Body of pancreas (tissue), 4 donors: ENCODE data around the gene VWA8. TPM values are rescaled to one million over a fixed set of nuclear protein-coding genes. Genes with fewer than 3 reads are reported as not detected.

Experiments
- ATAC-seq: fragments of 150-250 bp; one replicate; pipeline ENCODE4 v1.9.1; 2016
- DNase-seq, 4 donors: peaks; one replicate each; pipeline ENCODE4 v3.0.0-alpha.2; 2019
- H3K27ac ChIP-seq, 4 donors: fragments of 200-600 bp; sonication (generic); 1 replicate in 3 of 4; 2 replicates in 1 of 4; pipeline versions ENCODE4 v1.5.1 to v1.6.1; 2016 to 2019; ENCODE audit warnings: mild to moderate bottlenecking in 1 of 4, mixed read lengths in 1 of 4, moderate library complexity in 1 of 4
- H3K27me3 ChIP-seq, 2 donors: fragments of 200-600 bp; sonication (generic); one replicate each; pipeline ENCODE4 v1.6.0; 2016; ENCODE audit warnings: mild to moderate bottlenecking in 1 of 2
- H3K36me3 ChIP-seq, 2 donors: fragments of 200-600 bp; sonication (generic); replicated peaks in 1 of 2; 2 replicates each; pipeline ENCODE4 v1.5.1; 2016; ENCODE audit warnings: low read depth in 2 of 2; ENCODE audit not compliant: insufficient read depth in 1 of 2
- H3K4me1 ChIP-seq: fragments of 200-600 bp; sonication (generic); one replicate; pipeline ENCODE4 v1.6.0; 2016
- H3K4me3 ChIP-seq, 2 donors: fragments of 200-600 bp; sonication (generic); 1 replicate in 1 of 2; 2 replicates in 1 of 2; pipeline ENCODE4 v1.5.1; 2016 to 2019
- H3K9me3 ChIP-seq, 3 donors: fragments of 200-600 bp; sonication (generic); 1 replicate in 2 of 3; 2 replicates in 1 of 3; pipeline ENCODE4 v1.5.1; 2016
- POLR2A ChIP-seq, 3 donors: fragments of 450-650 bp; IDR thresholded peaks; one replicate each; pipeline ENCODE4 v1.6.1; 2016; ENCODE audit warnings: antibody characterized with exemption in 3 of 3, mild to moderate bottlenecking in 2 of 3
- WGBS, 2 donors: methylation state at CpG; one replicate each; pipeline ENCODE4 v1.1.5; 2017; 5-methylcytosine and 5-hydroxymethylcytosine counted together
- intact Hi-C: fragments of 100-400 bp; cut with DNase I; formaldehyde crosslinking; loops from one replicate; pipeline ENCODE4 v1.15.1; 2023
- total RNA-seq, 2 donors: library from RNA; depleted of rRNA; stranded (reverse); fragments of >200 nt; gene quantifications; one replicate each; pipeline ENCODE4 v1.1.0, GENCODE V29; 2016
- TF ChIP-seq, protein P1 (sequence below), 7 experiments: fragments of 450-650 bp in 4 of 7; fragments of 200-600 bp in 3 of 7; sonication (generic) in 3 of 7; IDR thresholded peaks; one replicate each; pipeline ENCODE4 v1.5.1; 2016 to 2019; ENCODE audit warnings: antibody characterized with exemption in 7 of 7

VWA8 gene
- total RNA-seq, 2 donors from 2014 or later = 15.8 to 29.3 TPM

DNA sequence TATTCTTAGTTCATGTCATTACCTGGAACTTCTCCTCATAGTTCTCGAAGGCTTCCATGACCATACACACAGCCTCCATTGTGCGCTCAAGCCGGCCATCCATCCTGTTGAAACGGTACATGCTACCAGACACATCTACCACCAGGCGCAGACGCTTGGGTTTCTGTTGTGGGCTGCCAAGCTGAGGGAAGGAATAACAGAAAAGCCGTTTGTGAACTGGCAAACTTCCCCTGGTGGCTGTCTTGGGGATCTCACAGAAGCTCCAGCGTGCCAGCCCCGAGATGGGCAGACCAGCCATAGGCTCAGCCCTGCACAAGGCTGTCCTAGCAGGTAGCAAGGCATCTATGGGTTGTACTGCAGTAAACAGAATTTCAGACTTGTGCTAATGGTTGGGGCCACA is 373.4 kb downstream of the VWA8 start:
- TF ChIP-seq, protein P1, sequence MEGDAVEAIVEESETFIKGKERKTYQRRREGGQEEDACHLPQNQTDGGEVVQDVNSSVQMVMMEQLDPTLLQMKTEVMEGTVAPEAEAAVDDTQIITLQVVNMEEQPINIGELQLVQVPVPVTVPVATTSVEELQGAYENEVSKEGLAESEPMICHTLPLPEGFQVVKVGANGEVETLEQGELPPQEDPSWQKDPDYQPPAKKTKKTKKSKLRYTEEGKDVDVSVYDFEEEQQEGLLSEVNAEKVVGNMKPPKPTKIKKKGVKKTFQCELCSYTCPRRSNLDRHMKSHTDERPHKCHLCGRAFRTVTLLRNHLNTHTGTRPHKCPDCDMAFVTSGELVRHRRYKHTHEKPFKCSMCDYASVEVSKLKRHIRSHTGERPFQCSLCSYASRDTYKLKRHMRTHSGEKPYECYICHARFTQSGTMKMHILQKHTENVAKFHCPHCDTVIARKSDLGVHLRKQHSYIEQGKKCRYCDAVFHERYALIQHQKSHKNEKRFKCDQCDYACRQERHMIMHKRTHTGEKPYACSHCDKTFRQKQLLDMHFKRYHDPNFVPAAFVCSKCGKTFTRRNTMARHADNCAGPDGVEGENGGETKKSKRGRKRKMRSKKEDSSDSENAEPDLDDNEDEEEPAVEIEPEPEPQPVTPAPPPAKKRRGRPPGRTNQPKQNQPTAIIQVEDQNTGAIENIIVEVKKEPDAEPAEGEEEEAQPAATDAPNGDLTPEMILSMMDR (IDR thresholded peaks at IDR 0.05) = no peak
- ATAC-seq (no peak), DNase-seq (no peak)
- Histone ChIP-seq H3K4me1 (no peaks in the 10 kb centered on the region), H3K36me3 (no peaks in the 10 kb centered on the region), H3K4me3 (no peak overlapping the region), H3K27me3 (no peaks in the 10 kb centered on the region), H3K9me3 (no peaks in the 10 kb centered on the region), H3K27ac (no peak overlapping the region)
- 92 to 97% methylated on average over 9 of the region's 9 CpGs for WGBS, 2 donors
- intact Hi-C loops = no loop called here

DNA sequence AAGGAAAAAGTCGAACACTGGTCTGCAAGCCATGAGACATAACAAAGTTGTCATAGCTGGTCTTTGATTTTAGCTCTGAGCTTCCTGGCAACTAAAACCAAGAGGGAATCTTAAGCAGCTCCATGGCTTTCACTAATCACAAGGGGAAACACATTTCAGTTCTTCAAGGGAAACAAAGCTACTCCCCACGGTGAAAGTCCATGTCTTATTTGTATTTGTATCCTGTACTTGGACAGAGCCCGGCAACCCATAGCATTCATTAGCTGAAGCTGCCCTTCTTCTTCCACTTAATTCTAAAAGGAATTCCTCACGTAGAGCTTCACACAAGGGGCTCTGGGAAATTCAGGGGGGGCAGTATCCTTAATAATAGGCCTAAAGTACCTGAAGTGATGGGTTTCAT is 374.7 kb downstream of the VWA8 start:
- 84 to 87% methylated on average over 4 of the region's 4 CpGs for WGBS, 2 donors
- intact Hi-C loops = no loop called here
- Histone ChIP-seq H3K9me3 (no peaks in the 10 kb centered on the region), H3K27me3 (no peaks in the 10 kb centered on the region), H3K4me1 (no peaks in the 10 kb centered on the region), H3K27ac (no peak overlapping the region), H3K4me3 (no peak overlapping the region), H3K36me3 (no peaks in the 10 kb centered on the region)
- no peak for DNase-seq
- no peak for TF ChIP-seq POLR2A (IDR thresholded peaks at IDR 0.05)
- TF ChIP-seq, protein P1 (IDR thresholded peaks at IDR 0.05) = no peak
- no peak for ATAC-seq

DNA sequence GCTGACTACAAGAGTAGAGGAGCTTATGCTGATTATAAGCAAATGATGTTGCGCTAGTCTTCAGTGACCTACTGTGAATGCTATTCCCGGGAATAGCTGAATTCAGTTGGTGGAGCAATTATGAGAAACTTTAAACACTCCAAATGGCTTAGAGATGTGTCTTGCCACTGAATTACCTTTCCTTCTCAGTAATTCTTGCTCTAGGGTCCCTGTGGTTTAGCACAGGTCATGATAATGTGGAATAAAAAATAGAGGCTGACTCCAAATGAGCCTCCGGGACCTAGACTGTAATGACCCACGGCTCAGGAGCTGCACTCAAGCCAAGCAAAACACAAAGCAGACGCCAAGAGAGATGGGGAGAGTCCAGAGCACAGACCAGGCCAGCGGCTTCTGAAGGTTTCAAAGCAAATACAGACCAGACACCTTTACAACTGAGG is 378.9 kb downstream of the VWA8 start:
- no peak for ATAC-seq

DNA sequence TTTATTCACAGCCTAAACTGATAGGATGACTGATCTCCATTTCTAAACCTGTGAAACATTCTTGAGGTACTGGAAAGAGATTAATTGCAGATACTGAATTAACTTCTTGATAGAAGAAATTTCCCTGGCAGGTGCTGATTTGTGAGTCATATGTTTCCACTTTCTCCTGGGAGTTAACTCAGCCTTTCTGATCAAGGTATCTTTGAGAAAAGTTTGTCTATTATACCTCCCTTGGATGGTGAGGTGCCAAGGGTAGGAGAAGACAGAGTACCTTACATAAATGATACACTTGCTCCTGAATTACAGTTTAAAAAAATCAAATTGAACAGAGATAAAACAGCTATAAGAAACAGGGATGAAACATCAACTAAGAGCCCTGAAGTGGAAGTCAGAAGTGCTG is 380.6 kb downstream of the VWA8 start:
- Histone ChIP-seq H3K9me3 (no peaks in the 10 kb centered on the region), H3K27ac (no peak overlapping the region), H3K27me3 (no peaks in the 10 kb centered on the region), H3K36me3 (no peaks in the 10 kb centered on the region), H3K4me3 (no peak overlapping the region), H3K4me1 (no peaks in the 10 kb centered on the region)
- no peak for ATAC-seq
- intact Hi-C loops = no loop called here
- no peak for DNase-seq
- TF ChIP-seq, protein P1 (IDR thresholded peaks at IDR 0.05) = no peak
- TF ChIP-seq POLR2A (IDR thresholded peaks at IDR 0.05) = no peak

More for the DNA sequence above, 378.9 kb downstream of the VWA8 start:
- Histone ChIP-seq H3K9me3 (no peaks in the 10 kb centered on the region), H3K36me3 (no peaks in the 10 kb centered on the region), H3K27ac (no peak overlapping the region), H3K4me3 (no peak overlapping the region), H3K27me3 (no peaks in the 10 kb centered on the region), H3K4me1 (no peaks in the 10 kb centered on the region)
- 85 to 93% methylated on average over 6 of the region's 6 CpGs for WGBS, 2 donors
- no peak for DNase-seq
- TF ChIP-seq, protein P1 (IDR thresholded peaks at IDR 0.05) = no peak
- TF ChIP-seq POLR2A (IDR thresholded peaks at IDR 0.05) = no peak
- intact Hi-C loops = no loop called here

DNA sequence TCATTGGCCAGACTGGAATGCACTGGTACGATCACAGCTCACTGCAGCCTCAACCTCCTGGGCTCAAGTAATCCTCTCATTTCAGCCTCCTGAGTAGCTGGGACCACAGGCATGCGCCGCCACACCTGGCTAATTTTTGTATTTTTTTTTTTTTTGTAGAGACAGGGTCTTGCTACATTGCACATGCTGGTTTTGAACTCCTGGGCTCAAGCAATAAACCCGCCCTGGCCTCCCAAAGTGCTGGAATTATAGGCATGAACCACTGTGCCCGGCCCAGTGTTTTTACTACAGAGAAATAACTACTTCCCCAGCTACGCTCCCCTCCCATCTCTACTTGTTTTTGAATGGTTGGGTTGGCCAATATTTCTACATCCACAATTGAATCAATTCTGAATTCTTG is 381.0 kb downstream of the VWA8 start:
- no peak overlapping the region for H3K27ac ChIP-seq
- no peak overlapping the region for H3K4me3 ChIP-seq
- no peak for DNase-seq
- no peak for ATAC-seq
- TF ChIP-seq, protein P1 (IDR thresholded peaks at IDR 0.05) = no peak
- TF ChIP-seq POLR2A (IDR thresholded peaks at IDR 0.05) = no peak
- WGBS, 2 donors = 96 to 99% methylated on average over 6 of the region's 6 CpGs
- no peaks in the 10 kb centered on the region for H3K36me3 ChIP-seq
- H3K27me3 ChIP-seq = no peaks in the 10 kb centered on the region
- no peaks in the 10 kb centered on the region for H3K9me3 ChIP-seq
- intact Hi-C loops = no loop called here
- H3K4me1 ChIP-seq = no peaks in the 10 kb centered on the region
